HUES64 (cell line): Measurements from ENCODE around the gene NKX3-2.

Experiments
- H3K27ac ChIP-seq: 2 replicates; pipeline ENCODE4 v1.7.0; 2013; ENCODE audit warnings: low read depth, low read length, inconsistent platforms
- H3K27me3 ChIP-seq: 2 replicates; pipeline ENCODE4 v1.6.1; 2013; ENCODE audit warnings: mild to moderate bottlenecking, low read length; ENCODE audit not compliant: insufficient read depth
- H3K36me3 ChIP-seq: 2 replicates; pipeline ENCODE4 v1.6.1; 2013; ENCODE audit warnings: mild to moderate bottlenecking, low read length; ENCODE audit not compliant: insufficient read depth
- H3K4me1 ChIP-seq: 2 replicates; pipeline ENCODE4 v1.6.1; 2013; ENCODE audit warnings: mild to moderate bottlenecking, low read length, moderate library complexity; ENCODE audit not compliant: insufficient read depth
- H3K4me3 ChIP-seq: 2 replicates; pipeline ENCODE4 v1.5.1; 2013; ENCODE audit warnings: mild to moderate bottlenecking, low read length, moderate library complexity
- H3K9ac ChIP-seq: 2 replicates; pipeline ENCODE4 v1.6.1; 2013; ENCODE audit warnings: mild to moderate bottlenecking, low read depth, low read length
- H3K9me3 ChIP-seq: 2 replicates; pipeline ENCODE4 v1.6.1; 2013; ENCODE audit warnings: low read depth, low read length; ENCODE audit not compliant: insufficient read depth
- WGBS: fragments of 150-250, 120-280 bp; methylation state at CpG from one replicate; pipeline ENCODE4 v1.1.7; 2013; ENCODE audit warnings: missing lambda C conversion rate; 5-methylcytosine and 5-hydroxymethylcytosine counted together

Gene NKX3-2

GRCh38 chr4:13522282-13523104 is 21.8 kb downstream of the NKX3-2 start:
- Histone ChIP-seq H3K27ac (no peak overlapping the region), H3K9ac (no peak overlapping the region), H3K9me3 (peaks cover 8% of the 10 kb centered on the region), H3K36me3 (no peaks in the 10 kb centered on the region), H3K4me3 (no peak overlapping the region), H3K4me1 (peaks cover 23% of the 10 kb centered on the region), H3K27me3 (peaks cover 53% of the 10 kb centered on the region)
- WGBS = 73% methylated on average over 49 of the region's 49 CpGs

DNA sequence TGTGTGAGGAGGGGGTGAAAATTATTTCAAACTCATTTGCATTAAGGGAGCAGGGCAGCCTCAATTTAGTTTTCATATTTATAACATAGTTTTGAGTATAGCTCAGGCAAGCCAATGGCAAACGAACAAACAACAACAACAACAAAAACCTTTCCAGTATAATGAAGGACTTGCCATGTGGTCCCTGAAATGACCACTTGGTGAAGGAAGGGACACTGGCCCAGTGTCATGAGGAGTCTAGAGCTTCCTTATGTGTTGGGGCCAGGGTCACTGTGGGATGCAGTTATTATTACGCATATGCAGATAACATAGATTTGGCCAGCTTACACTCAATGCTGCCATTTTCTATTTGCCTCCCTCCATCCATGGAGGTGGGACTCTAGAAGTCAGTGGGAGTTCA is 23.3 kb downstream of the NKX3-2 start:
- Histone ChIP-seq H3K9ac (no peak overlapping the region), H3K36me3 (no peaks in the 10 kb centered on the region), H3K4me3 (no peak overlapping the region), H3K4me1 (peaks cover 33% of the 10 kb centered on the region), H3K9me3 (peaks cover 8% of the 10 kb centered on the region), H3K27me3 (peaks cover 38% of the 10 kb centered on the region), H3K27ac (no peak overlapping the region)
- 92% methylated on average over 2 of the region's 2 CpGs for WGBS

DNA sequence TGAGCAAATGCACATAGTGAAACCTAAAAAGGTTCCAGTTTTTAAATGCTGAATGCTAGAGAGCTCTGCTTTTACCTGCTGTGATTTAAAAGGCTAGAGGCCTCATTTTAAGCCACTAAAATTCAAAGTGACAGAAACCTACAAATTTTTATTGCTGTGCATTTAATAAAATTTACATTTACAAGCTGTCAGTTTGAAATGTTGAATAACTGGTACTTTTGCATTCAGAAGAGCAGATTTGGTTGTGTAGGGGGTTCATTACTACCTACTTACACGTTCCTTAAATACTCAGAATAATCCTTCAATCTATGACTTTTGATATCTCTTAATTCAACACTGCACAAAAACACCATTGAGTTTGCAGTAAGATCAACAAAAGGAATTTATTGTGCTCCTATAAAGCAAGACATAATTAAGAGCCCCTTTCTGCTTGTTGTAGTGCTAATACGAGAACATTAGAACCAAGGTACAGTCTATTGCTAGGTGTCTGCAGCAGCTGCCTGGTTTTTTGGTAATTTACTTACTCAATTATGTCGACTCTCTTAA is 27.9 kb downstream of the NKX3-2 start:
- Histone ChIP-seq H3K27me3 (peaks cover 2% of the 10 kb centered on the region; the same call in 1 of the 2 replicates), H3K9ac (no peak overlapping the region), H3K9me3 (no peaks in the 10 kb centered on the region), H3K27ac (no peak overlapping the region), H3K36me3 (no peaks in the 10 kb centered on the region), H3K4me1 (peaks cover 62% of the 10 kb centered on the region), H3K4me3 (no peak overlapping the region)
- WGBS = 70% methylated on average over 2 of the region's 3 CpGs

GRCh38 chr4:13515268-13515667 is 29.0 kb downstream of the NKX3-2 start:
- 35% methylated on average over 5 of the region's 5 CpGs for WGBS
- peaks cover 62% of the 10 kb centered on the region for H3K4me1 ChIP-seq
- no peak overlapping the region for H3K4me3 ChIP-seq
- no peaks in the 10 kb centered on the region for H3K9me3 ChIP-seq
- no peaks in the 10 kb centered on the region for H3K36me3 ChIP-seq
- H3K27me3 ChIP-seq = no peaks in the 10 kb centered on the region
- H3K27ac ChIP-seq = no peak overlapping the region
- no peak overlapping the region for H3K9ac ChIP-seq

- no peaks in the 10 kb centered on the region for H3K36me3 ChIP-seq
- H3K4me3 ChIP-seq = no peak overlapping the region
- H3K27me3 ChIP-seq = no peaks in the 10 kb centered on the region
- H3K9ac ChIP-seq = no peak overlapping the region
- no peak overlapping the region for H3K27ac ChIP-seq
- no peaks in the 10 kb centered on the region for H3K9me3 ChIP-seq
- peaks cover 59% of the 10 kb centered on the region for H3K4me1 ChIP-seq
- WGBS = 95% methylated on average over 3 of the region's 4 CpGs
Observed at GRCh38 chr4:13514722-13515121, 29.6 kb downstream of the NKX3-2 start.

DNA sequence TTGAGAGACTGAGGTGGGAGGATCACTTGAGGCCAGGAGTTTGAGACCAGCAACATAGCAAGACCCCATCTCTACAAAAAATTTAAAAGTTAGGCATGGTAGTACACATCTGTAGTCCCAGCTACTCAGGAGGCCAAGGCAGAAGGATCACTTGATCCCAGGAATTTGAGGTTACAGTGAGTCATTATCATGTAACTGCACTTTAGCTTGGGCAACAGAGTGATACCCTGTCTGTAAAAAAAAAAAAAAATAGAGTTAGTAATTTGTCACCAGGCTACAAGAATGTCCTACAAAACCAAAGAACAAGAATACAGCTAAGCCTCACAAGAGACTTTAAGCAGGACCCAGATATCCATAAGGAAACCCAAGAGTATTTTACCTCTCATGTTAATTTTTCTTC is 33.2 kb downstream of the NKX3-2 start:
- Histone ChIP-seq H3K27me3 (no peaks in the 10 kb centered on the region), H3K9me3 (no peaks in the 10 kb centered on the region), H3K27ac (no peak overlapping the region), H3K36me3 (no peaks in the 10 kb centered on the region), H3K4me3 (no peak overlapping the region), H3K4me1 (peaks cover 29% of the 10 kb centered on the region), H3K9ac (no peak overlapping the region)

GRCh38 chr4:13509442-13509841 is 34.9 kb downstream of the NKX3-2 start:
- no peak overlapping the region for H3K9ac ChIP-seq
- H3K4me3 ChIP-seq = no peak overlapping the region
- WGBS = 26% methylated on average over 1 of the region's 1 CpG
- no peaks in the 10 kb centered on the region for H3K9me3 ChIP-seq
- no peaks in the 10 kb centered on the region for H3K27me3 ChIP-seq
- H3K27ac ChIP-seq = peak overlapping the region; percentile 50; the same call in 1 of the 2 replicates
- H3K4me1 ChIP-seq = peaks cover 16% of the 10 kb centered on the region
- H3K36me3 ChIP-seq = no peaks in the 10 kb centered on the region

DNA sequence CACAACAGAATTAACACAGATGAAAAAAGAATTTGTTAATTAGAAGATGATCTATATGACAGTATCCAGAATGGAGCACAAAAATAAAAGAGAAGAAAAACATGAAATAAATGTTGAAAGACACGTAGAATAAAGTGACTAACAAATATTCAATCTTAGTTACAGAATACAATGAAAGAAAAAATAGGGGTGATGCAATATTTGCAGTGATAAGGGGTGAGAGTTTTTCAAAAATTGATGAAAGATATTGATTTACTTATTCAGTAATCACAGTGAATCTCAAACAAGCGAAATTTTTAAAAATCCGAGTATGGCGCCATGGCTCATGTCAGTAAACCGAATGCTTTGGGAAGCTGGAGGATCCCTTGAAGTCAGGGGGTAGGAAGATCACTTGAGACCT is 39.9 kb downstream of the NKX3-2 start:
- 96% methylated on average over 5 of the region's 5 CpGs for WGBS
- H3K27me3 ChIP-seq = no peaks in the 10 kb centered on the region
- H3K4me3 ChIP-seq = no peak overlapping the region
- H3K9me3 ChIP-seq = no peaks in the 10 kb centered on the region
- no peaks in the 10 kb centered on the region for H3K36me3 ChIP-seq
- no peak overlapping the region for H3K27ac ChIP-seq
- H3K9ac ChIP-seq = no peak overlapping the region
- no peaks in the 10 kb centered on the region for H3K4me1 ChIP-seq

GRCh38 chr4:13498469-13498868 is 45.8 kb downstream of the NKX3-2 start:
- no peak overlapping the region for H3K4me3 ChIP-seq
- no peak overlapping the region for H3K27ac ChIP-seq
- H3K27me3 ChIP-seq = no peaks in the 10 kb centered on the region
- H3K9me3 ChIP-seq = no peaks in the 10 kb centered on the region
- no peaks in the 10 kb centered on the region for H3K36me3 ChIP-seq
- no peaks in the 10 kb centered on the region for H3K4me1 ChIP-seq
- no peak overlapping the region for H3K9ac ChIP-seq
- no CpG with 5 or more reads among the region's 1 CpG for WGBS

DNA sequence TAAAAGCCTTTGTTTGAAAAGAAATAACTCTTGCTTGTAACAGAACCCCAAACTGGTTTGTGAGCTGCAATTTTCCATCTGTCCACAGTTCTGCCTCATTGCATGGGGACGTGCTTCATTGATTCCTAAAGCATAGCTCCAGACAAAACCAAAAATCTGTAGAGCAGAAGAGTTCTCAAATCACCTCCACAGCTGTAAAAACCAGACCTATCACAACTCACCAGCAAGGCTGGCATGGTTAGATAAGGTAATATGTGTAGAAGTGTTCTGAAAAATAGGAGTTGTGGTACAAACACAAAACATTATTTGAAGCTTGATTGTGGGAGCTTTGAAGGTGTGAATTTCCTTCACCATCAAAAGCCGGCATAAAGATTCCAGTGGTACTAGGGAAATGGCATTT is 47.7 kb downstream of the NKX3-2 start:
- no peaks in the 10 kb centered on the region for H3K4me1 ChIP-seq
- H3K27ac ChIP-seq = no peak overlapping the region
- no peaks in the 10 kb centered on the region for H3K27me3 ChIP-seq
- H3K36me3 ChIP-seq = no peaks in the 10 kb centered on the region
- no peak overlapping the region for H3K9ac ChIP-seq
- 81% methylated on average over 2 of the region's 2 CpGs for WGBS
- H3K4me3 ChIP-seq = no peak overlapping the region
- H3K9me3 ChIP-seq = no peaks in the 10 kb centered on the region

DNA sequence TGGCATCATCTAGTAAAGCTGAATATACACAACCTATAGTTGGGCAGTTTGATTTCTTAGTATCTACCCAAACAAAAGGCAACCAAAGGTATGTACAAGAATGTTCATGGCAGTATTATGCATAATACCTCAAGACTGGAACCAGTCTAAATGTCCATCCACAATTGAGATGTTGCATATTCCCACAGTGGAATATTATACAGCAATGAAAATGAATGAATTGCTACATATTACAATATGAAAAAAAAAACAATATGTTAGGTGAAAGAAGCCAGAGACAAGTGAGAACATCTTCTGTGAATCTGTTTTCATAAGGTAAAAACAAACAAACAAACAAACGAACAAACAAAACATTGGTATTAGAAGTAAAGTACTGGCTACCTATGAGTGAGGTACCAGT is 48.6 kb downstream of the NKX3-2 start:
- WGBS = no CpG with 5 or more reads among the region's 1 CpG
- H3K9me3 ChIP-seq = no peaks in the 10 kb centered on the region
- no peak overlapping the region for H3K27ac ChIP-seq
- no peaks in the 10 kb centered on the region for H3K4me1 ChIP-seq
- H3K4me3 ChIP-seq = no peak overlapping the region
- no peaks in the 10 kb centered on the region for H3K36me3 ChIP-seq
- H3K9ac ChIP-seq = no peak overlapping the region
- H3K27me3 ChIP-seq = no peaks in the 10 kb centered on the region
